Loucy (cell line): Measurements from ENCODE around the gene SAT2.

Source experiments
- H2AFZ ChIP-seq: fragments of 200-600 bp; sonication (generic); 2 replicates; pipeline ENCODE4 v1.6.0; 2016; ENCODE audit warnings: antibody characterized with exemption, mild to moderate bottlenecking, low read length, moderate library complexity
- H3F3A ChIP-seq: fragments of 200-600 bp; 2 replicates; pipeline ENCODE4 v1.6.0; 2016; ENCODE audit warnings: antibody characterized with exemption, low read depth, mild to moderate bottlenecking
- H3K27me3 ChIP-seq: fragments of 200-600 bp; sonication (generic); 2 replicates; pipeline ENCODE4 v1.6.1; 2014; ENCODE audit warnings: low read length, mild to moderate bottlenecking; ENCODE audit not compliant: insufficient read depth, poor library complexity, severe bottlenecking
- H3K36me3 ChIP-seq: fragments of 200-600 bp; sonication (generic); 2 replicates; pipeline ENCODE4 v1.6.1; 2016; ENCODE audit warnings: low read length; ENCODE audit not compliant: insufficient read depth
- H3K4me1 ChIP-seq: fragments of 200-600 bp; sonication (generic); 2 replicates; pipeline ENCODE4 v1.5.1; 2014; ENCODE audit warnings: low read length, mild to moderate bottlenecking; ENCODE audit not compliant: insufficient read depth, poor library complexity, severe bottlenecking
- H3K4me2 ChIP-seq: fragments of 200-600 bp; sonication (generic); 2 replicates; pipeline ENCODE4 v1.6.0; 2014; ENCODE audit warnings: antibody characterized with exemption, low read length, low read depth, mild to moderate bottlenecking; ENCODE audit not compliant: poor library complexity, severe bottlenecking
- H3K4me3 ChIP-seq: fragments of 200-600 bp; sonication (generic); 2 replicates; pipeline ENCODE4 v1.5.1; 2014; ENCODE audit warnings: low read length, mild to moderate bottlenecking, mixed read lengths; ENCODE audit not compliant: poor library complexity, severe bottlenecking
- H3K79me2 ChIP-seq: fragments of 200-600 bp; sonication (generic); 2 replicates; pipeline ENCODE4 v1.6.1; 2014; ENCODE audit warnings: low read length; ENCODE audit not compliant: insufficient read depth
- H3K9ac ChIP-seq: fragments of 200-600 bp; sonication (generic); 2 replicates; pipeline ENCODE4 v1.6.0; 2014; ENCODE audit warnings: mild to moderate bottlenecking, low read depth, low read length, moderate library complexity; ENCODE audit not compliant: poor library complexity, severe bottlenecking
- H3K9me2 ChIP-seq: fragments of 200-600 bp; sonication (generic); replicated peaks from 2 replicates; pipeline ENCODE4 v1.6.1; 2016; ENCODE audit warnings: low read depth, low read length, mixed read lengths
- H3K9me3 ChIP-seq: fragments of 200-600 bp; sonication (generic); 2 replicates; pipeline ENCODE4 v1.6.1; 2014; ENCODE audit warnings: mild to moderate bottlenecking, antibody characterized with exemption, low read length, low read depth; ENCODE audit not compliant: insufficient read depth
- H4K20me1 ChIP-seq: fragments of 200-600 bp; sonication (generic); 2 replicates; pipeline ENCODE4 v1.6.0; 2014; ENCODE audit warnings: antibody characterized with exemption, low read length, mild to moderate bottlenecking; ENCODE audit not compliant: insufficient read depth, poor library complexity, severe bottlenecking
- EZH2phosphoT487 ChIP-seq: fragments of 200-600 bp; IDR thresholded peaks from 2 replicates; pipeline ENCODE4 v1.6.1; 2018; ENCODE audit warnings: antibody characterized with exemption, mild to moderate bottlenecking, moderate library complexity, borderline replicate concordance
- TF ChIP-seq, protein P1 (sequence below): fragments of 200-600 bp; sonication (generic); conservative IDR thresholded peaks from 2 replicates; pipeline ENCODE4 v1.5.1; 2014; ENCODE audit warnings: mild to moderate bottlenecking, antibody characterized with exemption, low read length

Gene SAT2

DNA sequence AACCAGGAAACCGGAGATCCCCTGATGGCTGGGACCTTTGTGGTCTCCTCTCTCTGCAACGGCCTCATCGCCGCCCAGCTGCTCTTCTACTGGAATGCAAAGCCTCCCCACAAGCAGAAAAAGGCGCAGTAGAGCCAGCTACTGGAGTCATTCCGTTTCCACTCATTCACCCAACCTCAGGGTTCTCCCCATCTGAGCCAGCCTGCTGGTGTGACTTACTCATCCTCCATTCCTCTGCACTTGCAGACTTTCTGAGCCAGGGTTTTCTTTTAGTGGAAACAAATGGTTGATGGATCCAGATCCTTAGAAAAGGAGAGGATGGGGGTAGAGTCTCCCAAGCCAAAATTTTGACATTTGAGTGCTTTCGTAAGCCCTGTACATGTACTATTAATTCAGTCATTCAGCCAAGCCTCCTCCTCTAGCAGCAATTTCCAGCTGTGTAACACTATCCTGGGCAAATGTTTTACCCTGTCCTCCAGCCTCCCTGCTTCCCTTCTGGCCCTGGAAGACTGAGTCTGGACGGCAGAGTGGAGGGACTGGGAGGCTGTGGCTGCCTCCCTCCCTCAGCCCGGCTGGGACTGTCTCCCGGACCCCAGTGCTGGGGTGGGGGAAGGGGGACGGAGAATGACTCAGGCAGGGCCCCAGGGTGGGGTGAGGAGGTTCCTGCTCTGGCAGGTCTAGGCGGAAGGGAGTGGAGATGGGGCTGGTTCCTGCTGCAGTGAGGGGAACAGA is 40.0 kb downstream of the SAT2 start:
- no peak overlapping the region for H3K9ac ChIP-seq
- H2AFZ ChIP-seq = no peak overlapping the region
- H3K9me2 ChIP-seq = no peaks in the 10 kb centered on the region
- peaks cover 33% of the 10 kb centered on the region for H3K79me2 ChIP-seq
- H3F3A ChIP-seq = no peaks in the 10 kb centered on the region
- H3K4me2 ChIP-seq = no peak overlapping the region
- TF ChIP-seq EZH2phosphoT487 = no peak
- no peak overlapping the region for H3K4me3 ChIP-seq
- H3K4me1 ChIP-seq = peaks cover 16% of the 10 kb centered on the region
- no peaks in the 10 kb centered on the region for H3K27me3 ChIP-seq
- H4K20me1 ChIP-seq = no peaks in the 10 kb centered on the region
- no peaks in the 10 kb centered on the region for H3K9me3 ChIP-seq
- H3K36me3 ChIP-seq = peaks cover 20% of the 10 kb centered on the region; the same call in 1 of the 2 replicates

DNA sequence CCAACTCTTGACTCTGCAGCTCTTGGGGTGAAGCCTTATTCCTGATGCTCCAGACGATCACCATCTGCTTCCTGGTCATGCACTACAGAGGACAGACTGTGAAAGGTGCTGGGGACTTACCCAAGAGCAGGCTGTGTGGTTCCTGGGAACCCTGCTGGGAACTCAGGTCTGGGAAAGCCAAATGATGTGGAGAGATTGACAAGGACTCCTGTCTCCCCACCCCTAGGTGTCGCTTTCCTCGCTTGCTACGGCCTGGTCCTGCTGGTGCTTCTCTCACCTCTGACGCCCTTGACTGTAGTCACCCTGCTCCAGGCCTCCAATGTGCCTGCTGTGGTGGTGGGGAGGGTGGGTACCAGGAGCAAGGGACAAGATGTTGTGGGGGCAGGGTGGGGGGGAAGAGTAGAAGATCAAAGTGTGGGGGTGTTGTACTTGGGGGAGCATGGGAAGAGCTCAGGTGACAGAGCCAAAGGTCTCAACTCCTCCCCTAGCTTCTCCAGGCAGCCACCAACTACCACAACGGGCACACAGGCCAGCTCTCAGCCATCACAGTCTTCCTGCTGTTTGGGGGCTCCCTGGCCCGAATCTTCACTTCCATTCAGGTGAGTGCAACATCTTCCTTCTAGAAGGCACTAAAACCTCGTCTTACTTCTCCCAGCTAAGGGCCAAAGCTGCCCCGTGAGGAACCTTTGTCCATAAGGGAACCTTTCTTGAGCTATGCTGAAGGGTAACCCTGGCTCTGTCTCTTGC is 40.8 kb downstream of the SAT2 start:
- Histone ChIP-seq H3F3A (no peaks in the 10 kb centered on the region), H3K4me1 (peaks cover 20% of the 10 kb centered on the region), H3K4me3 (no peak overlapping the region), H3K79me2 (peaks cover 40% of the 10 kb centered on the region), H3K9me2 (no peaks in the 10 kb centered on the region), H3K36me3 (peaks cover 13% of the 10 kb centered on the region; the same call in 1 of the 2 replicates), H3K4me2 (no peak overlapping the region), H2AFZ (no peak overlapping the region), H3K9me3 (no peaks in the 10 kb centered on the region), H4K20me1 (no peaks in the 10 kb centered on the region), H3K9ac (no peak overlapping the region), H3K27me3 (no peaks in the 10 kb centered on the region)
- TF ChIP-seq, protein P1, sequence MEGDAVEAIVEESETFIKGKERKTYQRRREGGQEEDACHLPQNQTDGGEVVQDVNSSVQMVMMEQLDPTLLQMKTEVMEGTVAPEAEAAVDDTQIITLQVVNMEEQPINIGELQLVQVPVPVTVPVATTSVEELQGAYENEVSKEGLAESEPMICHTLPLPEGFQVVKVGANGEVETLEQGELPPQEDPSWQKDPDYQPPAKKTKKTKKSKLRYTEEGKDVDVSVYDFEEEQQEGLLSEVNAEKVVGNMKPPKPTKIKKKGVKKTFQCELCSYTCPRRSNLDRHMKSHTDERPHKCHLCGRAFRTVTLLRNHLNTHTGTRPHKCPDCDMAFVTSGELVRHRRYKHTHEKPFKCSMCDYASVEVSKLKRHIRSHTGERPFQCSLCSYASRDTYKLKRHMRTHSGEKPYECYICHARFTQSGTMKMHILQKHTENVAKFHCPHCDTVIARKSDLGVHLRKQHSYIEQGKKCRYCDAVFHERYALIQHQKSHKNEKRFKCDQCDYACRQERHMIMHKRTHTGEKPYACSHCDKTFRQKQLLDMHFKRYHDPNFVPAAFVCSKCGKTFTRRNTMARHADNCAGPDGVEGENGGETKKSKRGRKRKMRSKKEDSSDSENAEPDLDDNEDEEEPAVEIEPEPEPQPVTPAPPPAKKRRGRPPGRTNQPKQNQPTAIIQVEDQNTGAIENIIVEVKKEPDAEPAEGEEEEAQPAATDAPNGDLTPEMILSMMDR = peak; percentile 39
- TF ChIP-seq EZH2phosphoT487 = no peak

- H3K36me3 ChIP-seq = peaks cover 25% of the 10 kb centered on the region
- H3K4me1 ChIP-seq = peaks cover 29% of the 10 kb centered on the region
Observed at GRCh38 chr17:7583253-7584109, 44.1 kb downstream of the SAT2 start, which contains the start of gene MPDU1. MPDU1 (plus strand) TSS chr17:7583852; CDS start chr17:7583863, 11 bp downstream.

More at GRCh38 chr17:7583253-7584109, 44.1 kb downstream of the SAT2 start, which contains the start of gene MPDU1:
- peaks cover 55% of the 10 kb centered on the region for H3K79me2 ChIP-seq
- peaks cover 13% of the 10 kb centered on the region for H3F3A ChIP-seq
- no peaks in the 10 kb centered on the region for H3K9me3 ChIP-seq
- H3K9ac ChIP-seq = peak within 1 kb of the TSS; percentile 95
- peak within 1 kb of the TSS; percentile 91 for H2AFZ ChIP-seq
- peak within 1 kb of the TSS; percentile 96 for H3K4me3 ChIP-seq
- no peaks in the 10 kb centered on the region for H3K9me2 ChIP-seq
- H3K27me3 ChIP-seq = no peaks in the 10 kb centered on the region
- peaks cover 10% of the 10 kb centered on the region for H4K20me1 ChIP-seq
- H3K4me2 ChIP-seq = peak within 1 kb of the TSS; percentile 94
- TF ChIP-seq EZH2phosphoT487 = no peak
- TF ChIP-seq, protein P1 = no peak
